Renal cortex interstitium (tissue), 3 donors: Measurements from ENCODE around the gene COL9A2. TPM values are rescaled to one million over a fixed set of nuclear protein-coding genes. Genes with fewer than 3 reads are reported as not detected.

Source experiments
- polyA plus RNA-seq, 3 donors: library from polyadenylated mRNA; unstranded; fragments of 120-200 nt; gene quantifications; one replicate each; pipeline ENCODE4 v1.2.1, GENCODE V29; 2013; ENCODE audit not compliant: insufficient read length in 3 of 3

Gene COL9A2
- polyA plus RNA-seq, 3 donors: 18.5 to 29.4 (median 28.5) TPM

Other genes with a start within 250 kb of the COL9A2 start
- 100 to 1,000 TPM; 103 to 118 (median 111) TPM for gene PPT1, start 220.0 kb downstream of the COL9A2 start, polyA plus RNA-seq
- gene RLF, start 155.9 kb downstream of the COL9A2 start, polyA plus RNA-seq: 10 to 100 TPM; 24.6 to 29.4 (median 26.1) TPM
- not detected for gene TMCO2, start 69.3 kb downstream of the COL9A2 start, polyA plus RNA-seq
- 10 to 100 TPM; 50.1 to 60.4 (median 60.3) TPM for gene ZMPSTE24, start 59.0 kb downstream of the COL9A2 start, polyA plus RNA-seq
- 10 to 100 TPM; 20.3 to 25.2 (median 25.2) TPM for gene SMAP2, start 56.4 kb upstream of the COL9A2 start, polyA plus RNA-seq
- gene ZFP69B, start 133.2 kb upstream of the COL9A2 start, polyA plus RNA-seq: 1 to 10 TPM; 4.9 to 6.3 (median 5.9) TPM
- 1 to 10 TPM; 6.5 to 8.1 (median 7.9) TPM for gene ZFP69, start 160.0 kb upstream of the COL9A2 start, polyA plus RNA-seq
- gene EXO5, start 191.5 kb upstream of the COL9A2 start, polyA plus RNA-seq: 10 to 100 TPM; 11.6 to 14.2 (median 12.0) TPM
- gene ZNF684, start 214.4 kb upstream of the COL9A2 start, polyA plus RNA-seq: 10 to 100 TPM in 2 of 3 donors, 1 to 10 TPM in 1; 8.4 to 14.5 (median 13.8) TPM